Stimulated activated CD4-positive, alpha-beta T cell treated with anti-CD3 and anti-CD28 coated beads, Interleukin-4, amount 100 ng/mL, for 24 hours (primary cell): ENCODE results near the gene ARTN.
A peak's percentile ranks its signal among the peaks of the same experiment; 100 is the strongest.

Experiments
- DNase-seq: peaks from one replicate; pipeline ENCODE4 v3.0.0-alpha.2; 2020

ARTN gene

DNA sequence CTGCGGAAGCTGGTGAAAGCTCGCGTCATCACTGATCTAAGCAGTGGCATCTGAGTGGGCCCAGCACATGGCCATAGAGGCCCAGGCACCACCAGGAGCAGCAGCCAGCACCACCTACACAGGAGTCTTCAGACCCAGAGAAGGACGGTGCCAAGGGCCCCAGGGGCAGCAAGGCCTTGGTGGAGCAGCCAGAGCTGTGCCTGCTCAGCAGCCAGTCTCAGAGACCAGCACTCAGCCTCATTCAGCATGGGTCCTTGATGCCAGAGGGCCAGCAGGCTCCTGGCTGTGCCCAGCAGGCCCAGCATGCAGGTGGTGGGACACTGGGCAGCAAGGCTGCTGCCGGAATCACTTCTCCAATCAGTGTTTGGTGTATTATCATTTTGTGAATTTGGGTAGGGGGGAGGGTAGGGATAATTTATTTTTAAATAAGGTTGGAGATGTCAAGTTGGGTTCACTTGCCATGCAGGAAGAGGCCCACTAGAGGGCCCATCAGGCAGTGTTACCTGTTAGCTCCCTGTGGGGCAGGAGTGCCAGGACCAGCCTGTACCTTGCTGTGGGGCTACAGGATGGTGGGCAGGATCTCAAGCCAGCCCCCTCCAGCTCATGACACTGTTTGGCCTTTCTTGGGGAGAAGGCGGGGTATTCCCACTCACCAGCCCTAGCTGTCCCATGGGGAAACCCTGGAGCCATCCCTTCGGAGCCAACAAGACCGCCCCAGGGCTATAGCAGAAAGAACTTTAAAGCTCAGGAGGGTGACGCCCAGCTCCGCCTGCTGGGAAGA, 3.2 kb upstream of the ARTN start:
- no peak for DNase-seq

DNA sequence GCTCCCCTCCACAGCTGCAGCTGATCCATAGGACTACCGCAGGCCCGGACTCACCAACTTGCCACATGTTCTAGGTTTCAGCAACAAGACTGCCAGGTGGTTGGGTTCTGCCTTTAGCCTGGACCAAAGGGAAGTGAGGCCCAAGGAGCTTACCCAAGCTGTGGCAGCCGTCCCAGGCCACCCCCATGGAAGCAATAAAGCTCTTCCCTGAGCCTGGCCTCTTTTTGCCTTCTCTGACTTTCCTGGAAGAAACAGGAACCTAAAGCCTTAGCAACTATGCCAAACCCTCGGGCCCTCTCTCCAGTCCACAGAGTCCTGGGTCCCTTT, 2.7 kb upstream of the ARTN start:
- DNase-seq, result no peak

DNA sequence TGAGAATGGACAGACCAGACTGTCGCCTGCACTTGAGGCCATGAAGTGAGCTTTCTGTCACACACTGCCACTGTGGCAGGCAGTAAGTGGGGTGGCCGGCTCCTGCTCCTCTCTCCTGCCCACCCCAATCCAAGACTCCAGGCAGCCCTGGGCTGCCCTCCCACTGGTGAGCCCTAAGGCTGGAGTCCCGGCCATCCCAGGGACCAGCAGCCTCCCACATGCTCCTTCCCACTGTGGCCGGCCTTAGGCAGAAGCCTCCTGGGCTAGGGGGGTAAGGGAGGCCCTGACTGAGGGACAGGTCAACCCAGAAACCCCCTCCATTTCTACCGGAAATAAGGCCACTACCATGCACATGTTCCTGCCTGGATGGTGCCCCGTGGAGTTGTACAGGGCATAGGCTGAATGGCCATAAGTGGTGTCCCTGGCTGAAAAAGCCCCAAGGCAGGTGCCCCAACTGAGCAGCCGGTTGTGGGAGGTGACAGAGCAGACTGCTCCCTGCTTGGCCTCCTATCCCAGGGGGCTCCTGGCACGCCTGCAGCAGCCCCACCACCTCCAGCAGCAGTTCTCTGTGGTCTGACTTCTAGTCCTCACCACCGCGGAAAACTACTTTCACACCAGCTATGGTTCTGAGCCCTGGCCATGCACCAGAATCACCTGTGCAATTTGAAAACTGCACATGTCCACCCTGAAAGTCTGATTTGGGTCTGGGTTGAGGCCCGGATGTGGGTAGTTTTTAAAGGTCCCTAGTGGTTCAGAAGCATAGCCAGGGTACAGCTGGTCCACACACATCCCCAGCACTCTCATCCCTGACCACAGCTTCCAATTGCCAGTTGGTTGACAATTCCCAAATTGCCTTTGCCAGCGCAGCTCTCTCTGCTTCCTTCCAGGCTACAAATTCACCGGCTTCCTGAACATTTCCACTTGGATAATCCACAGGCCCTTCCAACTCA, 1.6 kb upstream of the ARTN start:
- no peak for DNase-seq

DNA sequence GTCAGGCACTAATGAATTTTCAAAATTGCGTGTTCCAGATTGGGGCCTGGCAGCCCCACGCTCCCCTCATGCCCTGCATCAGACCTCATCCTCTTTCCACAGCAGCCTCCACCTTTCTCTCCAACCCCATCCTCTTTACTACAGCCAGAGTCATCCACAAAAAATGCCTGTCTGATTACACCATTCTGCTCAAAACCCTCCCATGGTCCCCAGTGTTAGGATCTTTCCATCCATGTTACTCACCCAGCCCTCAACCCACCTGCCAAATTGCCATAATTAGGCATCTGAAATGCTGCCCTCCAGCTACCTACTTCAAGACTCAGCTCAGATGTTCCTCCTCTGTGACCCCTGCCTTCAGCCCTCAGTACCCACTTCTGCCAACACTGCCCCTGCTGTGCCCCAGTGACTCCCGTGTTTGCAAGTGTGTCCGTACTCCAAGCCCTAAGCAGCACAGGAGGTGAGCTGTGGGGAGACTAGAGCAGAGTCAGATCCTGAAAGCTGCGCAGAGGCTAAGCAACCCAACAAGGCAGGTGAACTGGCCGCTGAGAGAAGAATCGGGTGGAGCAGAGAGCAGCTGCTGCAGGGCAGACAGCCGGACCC, 715 bp upstream of the ARTN start:
- no peak for DNase-seq

DNA sequence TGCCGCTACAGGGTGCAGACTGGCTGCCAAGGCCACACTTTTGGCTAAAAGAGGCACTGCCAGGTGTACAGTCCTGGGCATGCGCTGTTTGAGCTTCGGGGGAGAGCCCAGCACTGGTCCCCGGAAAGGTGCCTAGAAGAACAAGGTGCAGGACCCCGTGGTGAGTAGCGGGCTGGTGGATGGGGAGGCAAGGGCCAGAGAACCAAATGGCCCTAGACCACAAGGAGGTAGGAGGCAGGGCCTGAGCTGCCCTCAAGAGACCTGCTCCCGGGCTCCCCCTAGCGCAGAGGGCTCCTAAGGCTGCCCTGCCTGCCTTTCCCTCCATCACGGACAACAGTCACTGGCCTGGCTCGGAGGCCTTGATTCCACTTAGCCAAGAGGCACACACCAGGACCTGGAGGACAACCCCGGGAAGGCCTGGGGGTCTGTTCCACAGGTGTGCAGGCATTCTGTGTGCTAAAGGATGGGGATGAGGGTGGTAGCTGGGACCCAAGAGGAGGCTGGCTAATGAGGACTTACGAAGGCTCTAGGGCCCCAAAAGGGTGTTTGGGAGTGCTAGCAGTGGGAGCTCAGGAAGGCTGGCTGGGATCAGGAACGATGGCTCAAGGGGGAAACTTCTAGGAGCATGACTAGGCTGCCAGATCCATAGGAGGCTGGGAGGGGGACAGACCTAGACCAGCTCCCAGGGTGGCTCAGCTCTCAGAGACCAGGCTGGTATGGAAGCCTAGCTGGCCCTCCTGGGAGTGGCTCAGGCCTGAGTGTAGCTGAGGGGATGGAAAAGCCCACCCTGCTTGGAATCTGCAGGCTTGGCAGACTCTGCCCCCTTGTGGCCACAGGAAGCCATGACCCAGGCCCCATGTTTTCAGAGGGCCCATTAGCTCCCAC, 742 bp downstream of the ARTN start:
- peak; percentile 53 for DNase-seq

DNA sequence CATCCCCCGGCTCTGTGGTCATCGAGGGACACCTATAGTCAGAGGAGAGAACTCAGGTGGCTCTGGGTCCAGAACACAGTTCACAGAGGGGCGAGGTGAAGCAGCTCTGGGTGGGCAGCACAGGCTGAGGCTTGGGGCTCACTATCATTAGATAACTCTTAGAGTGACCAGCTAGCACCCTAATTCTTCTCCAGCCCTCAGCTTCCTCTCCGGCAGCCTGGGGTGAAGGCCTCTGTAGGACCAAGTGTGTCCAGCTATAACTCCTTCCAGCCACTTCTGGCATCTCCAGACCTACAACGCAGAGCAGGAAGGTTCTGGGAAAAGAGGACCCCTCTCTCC, 1.4 kb downstream of the ARTN start:
- no peak for DNase-seq

DNA sequence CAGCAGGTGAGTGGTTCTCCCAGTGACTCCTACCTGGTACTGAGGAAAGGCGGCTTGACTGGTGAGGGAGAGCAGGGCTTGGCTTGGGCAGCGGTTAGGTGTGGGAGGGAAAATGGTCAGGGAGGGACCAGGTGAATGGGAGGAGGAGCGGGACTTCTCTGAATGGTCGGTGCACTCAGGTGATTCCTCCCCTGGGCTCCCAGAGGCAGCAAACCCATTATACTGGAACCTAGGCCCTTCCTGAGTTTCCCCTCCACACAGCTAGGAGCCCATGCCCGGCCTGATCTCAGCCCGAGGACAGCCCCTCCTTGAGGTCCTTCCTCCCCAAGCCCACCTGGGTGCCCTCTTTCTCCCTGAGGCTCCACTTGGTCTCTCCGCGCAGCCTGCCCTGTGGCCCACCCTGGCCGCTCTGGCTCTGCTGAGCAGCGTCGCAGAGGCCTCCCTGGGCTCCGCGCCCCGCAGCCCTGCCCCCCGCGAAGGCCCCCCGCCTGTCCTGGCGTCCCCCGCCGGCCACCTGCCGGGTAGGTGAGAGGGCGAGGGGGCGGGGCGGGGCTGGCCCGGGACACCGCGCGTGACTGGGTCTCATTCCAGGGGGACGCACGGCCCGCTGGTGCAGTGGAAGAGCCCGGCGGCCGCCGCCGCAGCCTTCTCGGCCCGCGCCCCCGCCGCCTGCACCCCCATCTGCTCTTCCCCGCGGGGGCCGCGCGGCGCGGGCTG, 2.3 kb downstream of the ARTN start:
- DNase-seq, result no peak

DNA sequence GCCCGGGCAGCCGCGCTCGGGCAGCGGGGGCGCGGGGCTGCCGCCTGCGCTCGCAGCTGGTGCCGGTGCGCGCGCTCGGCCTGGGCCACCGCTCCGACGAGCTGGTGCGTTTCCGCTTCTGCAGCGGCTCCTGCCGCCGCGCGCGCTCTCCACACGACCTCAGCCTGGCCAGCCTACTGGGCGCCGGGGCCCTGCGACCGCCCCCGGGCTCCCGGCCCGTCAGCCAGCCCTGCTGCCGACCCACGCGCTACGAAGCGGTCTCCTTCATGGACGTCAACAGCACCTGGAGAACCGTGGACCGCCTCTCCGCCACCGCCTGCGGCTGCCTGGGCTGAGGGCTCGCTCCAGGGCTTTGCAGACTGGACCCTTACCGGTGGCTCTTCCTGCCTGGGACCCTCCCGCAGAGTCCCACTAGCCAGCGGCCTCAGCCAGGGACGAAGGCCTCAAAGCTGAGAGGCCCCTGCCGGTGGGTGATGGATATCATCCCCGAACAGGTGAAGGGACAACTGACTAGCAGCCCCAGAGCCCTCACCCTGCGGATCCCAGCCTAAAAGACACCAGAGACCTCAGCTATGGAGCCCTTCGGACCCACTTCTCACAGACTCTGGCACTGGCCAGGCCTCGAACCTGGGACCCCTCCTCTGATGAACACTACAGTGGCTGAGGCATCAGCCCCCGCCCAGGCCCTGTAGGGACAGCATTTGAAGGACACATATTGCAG, 3.0 kb downstream of the ARTN start:
- no peak for DNase-seq

DNA sequence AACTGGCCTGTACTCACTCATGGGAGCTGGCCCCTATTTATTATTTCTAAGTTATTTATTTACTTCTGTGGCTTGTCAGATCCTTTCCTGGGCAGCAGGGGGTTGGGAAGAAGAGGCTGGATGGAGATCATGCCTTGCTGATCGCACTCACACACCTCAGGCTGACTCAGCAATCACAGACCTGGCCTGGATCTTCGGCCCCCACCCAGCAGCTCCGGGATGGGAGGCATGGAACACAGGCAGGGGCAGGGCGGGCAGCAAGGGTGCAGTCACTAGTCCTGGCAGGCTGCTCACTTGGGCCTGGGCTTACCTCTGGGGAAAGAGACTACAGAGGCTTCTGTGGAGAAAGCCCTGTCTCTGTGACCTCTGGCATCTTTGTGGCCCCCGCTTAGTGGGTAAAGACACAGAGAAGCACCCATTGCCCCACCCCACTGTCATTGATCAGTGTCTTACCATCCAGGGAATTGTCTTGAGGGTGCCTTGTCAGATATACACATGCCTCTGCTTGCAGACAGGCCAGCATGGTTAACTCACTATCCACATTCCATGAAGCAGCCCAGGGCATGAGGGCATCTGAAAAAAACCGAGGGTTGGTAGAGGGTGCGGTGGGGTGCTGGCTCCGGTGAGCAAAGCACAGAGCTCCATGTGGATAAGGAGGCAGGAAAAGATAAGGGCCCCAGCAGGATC, 3.7 kb downstream of the ARTN start:
- no peak for DNase-seq

DNA sequence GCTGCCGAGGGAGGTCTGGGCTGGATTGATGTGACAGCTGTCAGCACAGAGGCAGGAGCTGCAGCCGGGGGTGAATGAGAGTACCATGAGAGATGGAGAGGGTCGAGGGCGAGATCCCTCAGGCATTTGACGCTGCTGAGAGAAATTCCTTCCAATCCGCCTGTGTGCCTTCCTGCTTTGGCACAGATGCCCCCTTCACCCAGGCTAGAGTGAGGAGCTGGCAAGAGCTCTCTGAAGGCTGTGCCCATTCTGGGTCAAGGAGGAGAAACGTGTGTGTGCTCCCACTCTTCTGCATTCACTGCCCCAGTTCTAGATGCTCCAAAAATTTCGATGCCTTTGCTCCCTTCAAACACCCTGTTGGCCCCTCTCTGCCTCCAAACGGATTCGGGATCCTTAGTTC, 4.8 kb downstream of the ARTN start:
- no peak for DNase-seq

DNA sequence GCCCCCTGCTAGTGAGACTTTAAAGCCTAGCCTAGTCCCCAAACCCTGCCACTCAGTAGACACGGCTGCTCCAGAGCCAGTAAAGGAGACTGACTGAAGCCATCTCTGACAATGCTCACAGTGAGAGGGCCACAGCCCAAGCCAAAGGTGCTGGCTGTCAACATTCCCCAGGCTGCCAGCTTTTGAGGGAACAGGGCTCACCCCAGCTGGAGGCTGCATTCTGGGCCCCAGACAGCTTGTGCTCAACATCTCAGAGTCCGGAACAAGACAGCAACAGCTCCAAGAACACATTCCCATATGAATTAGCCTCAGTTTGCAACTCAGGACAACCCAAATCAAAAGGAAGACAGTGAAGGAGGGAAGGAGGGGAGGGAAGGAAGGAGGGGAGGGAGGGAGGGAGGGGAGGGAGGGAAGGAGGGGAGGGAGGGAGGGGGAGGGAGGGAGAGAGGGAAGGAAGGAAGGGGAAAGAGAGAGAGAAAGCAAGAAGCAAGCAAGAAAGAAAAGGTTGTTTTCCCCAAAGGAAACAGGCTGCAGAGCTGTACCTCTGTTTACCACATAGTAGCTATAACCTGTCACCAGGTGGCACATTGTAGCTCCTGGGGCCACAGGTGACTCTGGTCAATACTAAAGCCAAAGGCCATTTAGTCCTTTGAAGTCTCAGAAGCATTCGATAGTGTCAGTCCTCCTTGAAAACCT, 5.4 kb downstream of the ARTN start:
- no peak for DNase-seq

DNA sequence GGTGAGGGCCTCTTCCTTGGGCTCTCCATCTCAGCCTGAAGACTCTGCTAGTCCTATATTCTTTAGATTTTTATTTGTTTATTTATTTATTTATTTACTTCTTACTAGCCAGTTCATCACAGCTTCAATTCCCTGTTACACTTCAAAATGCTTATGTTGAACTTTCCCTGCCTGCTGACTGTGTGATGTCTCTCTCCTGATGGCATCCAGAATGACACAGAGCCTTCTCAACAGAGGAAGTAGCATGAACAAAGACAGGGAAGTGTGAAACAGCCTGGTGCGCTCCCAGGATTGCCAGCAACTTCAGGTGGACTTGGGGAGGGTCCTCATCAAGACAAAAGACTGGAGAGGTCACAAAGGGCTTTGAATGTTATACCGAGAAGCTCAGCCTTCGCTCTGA, 8.8 kb downstream of the ARTN start:
- DNase-seq, result no peak

DNA sequence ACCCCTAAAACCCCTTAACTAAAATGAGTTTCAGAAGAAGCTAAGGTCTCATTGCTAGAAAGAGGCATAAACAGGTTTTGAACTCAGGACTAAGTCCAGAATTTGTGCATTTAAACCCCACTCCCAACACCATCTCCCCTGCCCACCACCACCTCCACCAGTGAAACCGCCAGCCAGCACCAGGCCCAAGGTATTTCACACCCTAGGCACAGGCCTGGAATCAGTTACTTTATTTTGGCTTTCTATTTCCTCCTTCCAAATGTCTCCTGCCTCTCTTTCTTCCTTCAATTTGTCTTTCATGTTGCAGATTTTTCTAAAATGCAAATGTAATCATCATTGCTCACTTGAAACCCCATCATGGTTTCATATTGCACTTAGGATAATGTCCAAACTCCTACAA, 11.3 kb downstream of the ARTN start:
- DNase-seq, result no peak

DNA sequence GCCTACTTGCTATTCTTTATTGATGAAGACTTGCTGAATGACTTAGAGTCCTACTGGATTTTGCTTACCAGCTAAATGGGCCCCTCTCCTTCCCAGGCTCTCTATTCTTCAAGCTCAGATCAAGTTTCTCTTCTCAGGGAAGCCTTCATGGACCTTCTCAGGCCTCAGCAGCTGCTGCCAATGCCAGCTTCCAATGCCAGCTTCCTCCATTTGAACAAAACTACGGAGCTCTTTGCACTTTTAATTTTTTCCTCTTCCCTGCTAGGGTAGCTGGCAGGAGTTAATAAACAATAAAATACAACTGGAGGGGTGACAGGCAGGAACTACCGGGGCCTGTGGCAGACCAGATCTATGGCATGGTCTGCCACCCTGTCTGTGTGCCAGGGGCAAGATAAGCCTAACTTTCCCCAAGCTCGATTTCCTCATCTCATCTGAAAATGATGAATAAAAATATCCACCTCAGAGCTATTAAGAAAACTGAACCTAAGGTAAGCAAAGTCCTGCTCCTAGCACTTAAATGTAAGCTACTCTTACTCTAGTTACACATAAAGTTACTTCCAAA, 12.2 kb downstream of the ARTN start:
- no peak for DNase-seq

DNA sequence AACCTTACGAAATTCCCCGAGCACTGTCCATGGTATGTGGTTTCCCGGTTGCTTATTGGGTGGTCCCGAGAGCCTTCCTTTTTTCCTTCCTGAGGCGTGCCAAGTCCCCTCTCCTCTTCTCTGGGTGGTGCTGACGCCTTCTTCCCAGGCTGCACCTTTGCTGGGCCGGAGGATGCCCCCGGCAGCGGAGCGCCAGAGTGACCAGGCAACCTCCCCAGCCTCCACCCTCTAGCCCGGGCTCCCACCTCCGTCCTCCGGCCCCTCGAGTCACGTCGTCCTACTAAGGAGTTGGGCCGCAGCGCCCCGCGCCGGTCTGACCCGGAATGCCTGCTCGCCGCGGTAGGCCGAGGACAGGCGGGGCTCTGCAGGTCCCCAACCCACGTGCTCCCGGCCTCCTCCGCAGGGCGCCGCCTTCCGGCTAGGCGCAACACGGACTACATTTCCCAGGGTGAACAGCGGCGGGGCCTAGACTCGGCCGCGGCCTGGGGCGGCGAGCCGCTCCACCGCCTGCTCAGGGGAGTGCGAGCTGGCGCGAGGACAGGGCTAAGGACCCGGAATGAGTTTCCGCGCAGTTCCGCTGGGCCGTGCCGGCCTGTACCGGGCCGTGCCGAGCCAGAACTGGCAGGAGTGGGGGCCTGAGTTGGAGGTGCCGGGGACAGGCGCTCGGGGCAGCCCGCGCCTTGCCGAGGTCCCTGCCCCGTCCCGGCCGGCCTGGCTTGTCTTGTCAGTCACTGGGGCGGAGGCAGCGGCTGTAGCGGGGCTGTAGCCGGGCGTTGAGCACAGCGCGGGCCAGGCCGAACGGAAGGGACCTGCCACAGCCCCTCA, 12.8 kb downstream of the ARTN start, which contains the start of gene IPO13:
Gene IPO13 (plus strand): TSS at position 715 of the 825 bp plus-strand sequence. CDS start 651 bp downstream, outside the sequence.
- DNase-seq, result peak; percentile 95

DNA sequence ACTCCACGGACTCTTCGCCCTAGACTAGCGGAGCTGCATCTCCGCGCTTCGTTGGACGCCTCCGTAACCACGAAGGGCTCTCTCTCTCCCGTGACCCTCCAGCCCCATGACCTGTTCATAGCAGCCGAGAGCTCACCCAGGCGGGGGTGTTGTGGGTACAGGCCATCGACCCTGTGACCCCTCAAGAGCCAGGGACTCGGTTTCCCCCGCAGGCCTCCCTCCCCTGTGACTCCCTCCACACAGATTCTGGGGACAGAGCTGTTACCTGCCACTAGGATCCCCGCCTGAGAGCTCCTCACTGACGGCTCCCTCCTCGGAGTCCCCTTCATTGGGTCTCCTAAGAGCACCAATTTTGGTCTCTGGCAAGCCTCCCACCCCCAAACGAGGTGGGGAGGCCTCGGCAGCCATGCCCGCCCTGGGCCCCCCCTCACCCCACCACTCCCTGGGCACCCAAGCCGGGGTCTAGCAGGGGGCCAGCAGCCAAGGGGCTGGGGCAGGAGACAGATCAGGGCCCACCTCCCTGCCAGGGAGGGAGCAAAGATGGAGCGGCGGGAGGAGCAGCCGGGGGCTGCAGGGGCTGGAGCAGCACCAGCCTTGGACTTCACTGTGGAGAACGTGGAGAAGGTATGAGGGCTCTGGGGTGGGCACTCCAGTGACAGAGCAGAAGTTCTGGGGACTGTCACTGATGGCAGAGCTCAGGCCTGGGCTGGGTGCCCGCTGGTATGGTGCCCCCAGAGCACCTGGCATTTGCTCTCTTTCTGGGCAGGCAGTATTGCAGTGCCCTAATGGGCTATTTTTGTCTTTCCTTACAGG, 13.7 kb downstream of the ARTN start:
- no peak for DNase-seq

DNA sequence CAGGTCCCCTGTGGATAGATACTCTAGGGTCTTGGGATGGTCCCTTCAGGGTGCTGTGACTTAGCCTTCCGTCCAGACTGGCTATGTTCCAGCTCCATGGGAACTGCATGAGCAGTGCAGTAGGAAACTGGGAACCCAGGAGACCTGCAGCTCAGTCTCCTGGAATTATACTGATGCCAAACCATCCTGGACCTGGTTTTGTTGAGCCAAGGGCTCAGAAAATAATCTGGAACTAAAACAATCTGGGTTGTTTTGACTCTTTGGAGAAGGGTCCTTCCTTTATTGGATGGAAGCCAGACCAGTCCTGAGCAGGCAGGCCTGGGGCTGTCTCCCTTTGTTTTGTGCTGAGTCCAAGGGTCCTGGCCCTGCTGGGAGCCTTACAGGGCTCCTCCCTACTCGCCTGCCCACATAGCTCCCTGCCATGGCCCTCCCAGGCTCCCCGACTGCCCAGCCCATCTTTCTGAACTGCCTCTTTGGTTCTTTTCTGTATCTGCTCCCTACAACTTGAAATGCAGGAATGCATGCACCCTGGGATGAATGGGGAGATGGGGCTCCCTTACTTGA, 14.4 kb downstream of the ARTN start:
- no peak for DNase-seq

DNA sequence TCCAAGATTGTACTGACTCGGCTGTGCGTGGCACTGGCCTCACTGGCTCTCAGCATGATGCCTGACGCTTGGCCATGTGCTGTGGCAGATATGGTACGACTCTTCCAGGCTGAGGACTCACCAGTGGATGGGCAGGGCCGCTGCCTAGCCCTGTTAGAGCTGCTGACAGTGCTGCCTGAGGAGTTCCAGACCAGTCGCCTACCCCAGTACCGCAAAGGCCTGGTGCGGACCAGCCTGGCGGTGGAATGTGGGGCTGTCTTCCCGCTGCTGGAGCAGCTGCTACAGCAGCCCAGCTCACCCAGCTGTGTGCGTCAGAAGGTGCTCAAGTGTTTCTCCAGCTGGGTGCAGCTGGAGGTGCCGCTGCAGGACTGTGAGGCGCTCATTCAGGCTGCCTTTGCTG, 16.1 kb downstream of the ARTN start:
- DNase-seq, result no peak
